IMR-90 (cell line): ENCODE measurements around the gene B4GALNT2. TPM values are rescaled to one million over a fixed set of nuclear protein-coding genes. Genes with fewer than 3 reads are reported as not detected.
A peak's percentile ranks its signal among the peaks of the same experiment; 100 is the strongest.

Source experiments
- ATAC-seq: fragments of 200-7000 bp; cut with Tn5 transposase; 2 replicates; pipeline ENCODE4 v1.9.1; 2020; ENCODE audit warnings: low read depth, mild to moderate bottlenecking, moderate library complexity
- BruUV-seq: library from RNA; stranded (reverse); fragments of 400-500 nt; replicated peaks from 2 replicates; lab custom pipeline; 2021; lab: Mats Ljungman, UMichigan
- CTCF ChIA-PET: fragments of 300-600 bp; formaldehyde crosslinking; extraction: SDS; loops from one replicate; lab custom pipeline; 2021; ENCODE audit warnings: antibody characterized with exemption; lab: Yijun Ruan, JAX
- POLR2A ChIA-PET: fragments of 300-600 bp; sonication (Branson Sonifier 250); formaldehyde crosslinking; loops from one replicate; lab custom pipeline; 2022; ENCODE audit warnings: antibody characterized with exemption; ENCODE audit not compliant: unreplicated experiment; lab: Charles Lee
- DNase-seq: peaks from one replicate; pipeline ENCODE4 v3.0.0; 2013
- H2AFZ ChIP-seq: replicated peaks from 2 replicates; pipeline ENCODE3; 2013; ENCODE audit warnings: low read length, mild to moderate bottlenecking; ENCODE audit not compliant: poor library complexity
- H2AK5ac ChIP-seq: 2 replicates; pipeline ENCODE4 v1.6.1; 2013; ENCODE audit warnings: low read depth, low read length, inconsistent platforms
- H2AK9ac ChIP-seq: replicated peaks from 2 replicates; pipeline ENCODE3; 2013; ENCODE audit warnings: mild to moderate bottlenecking, low read depth, low read length, moderate library complexity; ENCODE audit not compliant: poor library complexity
- H2BK120ac ChIP-seq: 2 replicates; pipeline ENCODE4 v1.6.1; 2013; ENCODE audit warnings: low read depth, low read length, inconsistent platforms
- H2BK15ac ChIP-seq: 3 replicates; pipeline ENCODE4 v1.6.1; 2013; ENCODE audit warnings: low read depth, low read length, inconsistent platforms
- H2BK20ac ChIP-seq: 2 replicates; pipeline ENCODE4 v1.6.1; 2013; ENCODE audit warnings: low read depth, mild to moderate bottlenecking, inconsistent platforms, low read length, moderate library complexity
- H2BK5ac ChIP-seq: 2 replicates; pipeline ENCODE4 v1.6.1; 2013; ENCODE audit warnings: mild to moderate bottlenecking, low read depth, low read length, inconsistent platforms; ENCODE audit not compliant: poor library complexity, severe bottlenecking
- H3K14ac ChIP-seq: replicated peaks from 2 replicates; pipeline ENCODE4 v1.6.1; 2013; ENCODE audit warnings: low read depth, low read length, inconsistent platforms
- H3K18ac ChIP-seq: 2 replicates; pipeline ENCODE4 v1.6.1; 2013; ENCODE audit warnings: low read depth, low read length, control low read depth
- H3K23ac ChIP-seq: 2 replicates; pipeline ENCODE4 v1.6.1; 2013; ENCODE audit warnings: low read depth, low read length, inconsistent platforms
- H3K27ac ChIP-seq: 2 replicates; pipeline ENCODE4 v1.5.1; 2013; ENCODE audit warnings: mild to moderate bottlenecking, control low read depth, low read length; ENCODE audit not compliant: insufficient read depth
- H3K27me3 ChIP-seq: 2 replicates; pipeline ENCODE4 v1.6.1; 2013; ENCODE audit warnings: low read length; ENCODE audit not compliant: control insufficient read depth, insufficient read depth
- H3K36me3 ChIP-seq: 2 replicates; pipeline ENCODE4 v1.6.1; 2013; ENCODE audit warnings: low read length, mixed read lengths; ENCODE audit not compliant: control insufficient read depth, insufficient read depth
- H3K4ac ChIP-seq: 2 replicates; pipeline ENCODE4 v1.6.1; 2013; ENCODE audit warnings: low read depth, low read length, inconsistent platforms
- H3K4me1 ChIP-seq: 2 replicates; pipeline ENCODE4 v1.6.1; 2013; ENCODE audit warnings: low read length, mixed read lengths; ENCODE audit not compliant: control insufficient read depth, insufficient read depth
- H3K4me2 ChIP-seq: 2 replicates; pipeline ENCODE4 v1.6.1; 2013; ENCODE audit warnings: low read depth, mild to moderate bottlenecking, control low read depth, low read length, moderate library complexity
- H3K4me3 ChIP-seq: 2 replicates; pipeline ENCODE4 v1.5.1; 2013; ENCODE audit warnings: low read depth, mild to moderate bottlenecking, control low read depth, low read length, moderate library complexity; ENCODE audit not compliant: insufficient read depth
- H3K56ac ChIP-seq: 2 replicates; pipeline ENCODE4 v1.6.1; 2013; ENCODE audit warnings: low read length, inconsistent platforms; ENCODE audit not compliant: insufficient read depth; ENCODE audit errors: extremely low read depth
- H3K79me1 ChIP-seq, 2 experiments: 2 replicates each; pipeline ENCODE4 v1.6.1; 2013; ENCODE audit warnings: low read length in 2 of 2, inconsistent platforms in 1 of 2, low read depth in 1 of 2
- H3K9ac ChIP-seq: 2 replicates; pipeline ENCODE4 v1.6.1; 2013; ENCODE audit warnings: low read depth, low read length, control low read depth
- H3K9me1 ChIP-seq: 2 replicates; pipeline ENCODE4 v1.6.1; 2013; ENCODE audit warnings: low read length, inconsistent platforms; ENCODE audit not compliant: insufficient read depth
- H3K9me3 ChIP-seq: 2 replicates; pipeline ENCODE4 v1.6.1; 2013; ENCODE audit warnings: low read length; ENCODE audit not compliant: control insufficient read depth, insufficient read depth
- H4K20me1 ChIP-seq: 2 replicates; pipeline ENCODE4 v1.6.1; 2013; ENCODE audit warnings: low read length, inconsistent platforms; ENCODE audit not compliant: insufficient read depth
- H4K5ac ChIP-seq: 2 replicates; pipeline ENCODE4 v1.6.1; 2013; ENCODE audit warnings: mild to moderate bottlenecking, low read depth, low read length, control low read depth
- H4K8ac ChIP-seq, 2 experiments: 2 replicates each; pipeline ENCODE4 v1.6.1; 2013; ENCODE audit warnings: low read depth in 2 of 2, low read length in 2 of 2, control low read depth in 1 of 2, inconsistent platforms in 1 of 2
- H4K91ac ChIP-seq: 2 replicates; pipeline ENCODE4 v1.6.1; 2013; ENCODE audit warnings: low read depth, low read length, inconsistent platforms; ENCODE audit not compliant: insufficient read depth
- MAFK ChIP-seq: IDR thresholded peaks from 2 replicates; pipeline ENCODE4 v1.6.1; 2012; ENCODE audit warnings: low read depth, low read length, improper control_type of control experiment
- MXI1 ChIP-seq: IDR thresholded peaks from 2 replicates; pipeline ENCODE4 v1.6.1; 2012; ENCODE audit warnings: low read depth, mild to moderate bottlenecking, low read length, moderate library complexity, borderline replicate concordance
- RFX5 ChIP-seq: IDR thresholded peaks from 2 replicates; pipeline ENCODE4 v1.8.0; 2012; ENCODE audit warnings: low read depth, mild to moderate bottlenecking, low read length, moderate library complexity
- WGBS, 2 experiments: methylation state at CpG; one replicate each; pipeline versions ENCODE4 v1.1.5 to v1.1.7; 2013; ENCODE audit warnings: missing lambda C conversion rate in 2 of 2; ENCODE audit not compliant: insufficient read length in 1 of 2; ENCODE audit errors: extremely low coverage in 2 of 2; 5-methylcytosine and 5-hydroxymethylcytosine counted together
- dilution Hi-C: fragments of 300-500 bp; cut with HindIII; formaldehyde crosslinking; loops from one replicate; pipeline ENCODE4 v1.14.3; 2018; ENCODE audit warnings: low sequenced_read_pairs; ENCODE audit not compliant: unreplicated experiment
- in situ Hi-C: fragments of 300-500 bp; cut with MboI; formaldehyde crosslinking; loops from 3 replicates; pipeline ENCODE4 v1.14.3; 2019; ENCODE audit warnings: low sequenced_read_pairs, inconsistent platforms, mixed read lengths
- intact Hi-C: fragments of 100-400 bp; cut with micrococcal nuclease; formaldehyde crosslinking; loops from 2 replicates; pipeline ENCODE4 v1.10.0; 2022
- polyA plus RNA-seq, 3 experiments: library from polyadenylated mRNA; depleted of rRNA; stranded (reverse); fragments of >200 nt; gene quantifications; 2 replicates each; pipeline ENCODE4 v1.2.3, GENCODE V29; 2012; ENCODE audit warnings: low replicate concordance in 1 of 3
- total RNA-seq: library from RNA; depleted of rRNA; stranded (reverse); fragments of >200 nt; gene quantifications from 2 replicates; pipeline ENCODE4 v1.2.3, GENCODE V29; 2012
- TF ChIP-seq, protein P1 (sequence below): fragments of 150-350 bp; IDR thresholded peaks from 2 replicates; pipeline ENCODE4 v1.6.1; 2016; ENCODE audit warnings: low read depth, mild to moderate bottlenecking, low read length, moderate library complexity, borderline replicate concordance

The B4GALNT2 gene
- total and polyA plus RNA-seq, 2 of the 4 experiments (the other 2 are of a cell fraction), result not detected

- Histone ChIP-seq H3K9me3 (no peaks in the 10 kb centered on the region), H3K27ac (no peak overlapping the region), H4K8ac (no peak overlapping the region), H3K14ac (no peak overlapping the region), H4K5ac (no peak overlapping the region), H4K20me1 (no peaks in the 10 kb centered on the region), H3K9ac (no peak overlapping the region), H3K4ac (no peak overlapping the region), H3K9me1 (peaks cover 4% of the 10 kb centered on the region; the same call in 1 of the 2 replicates), H2AK5ac (no peak overlapping the region), H3K4me1 (peaks cover 5% of the 10 kb centered on the region), H3K27me3 (peaks cover 8% of the 10 kb centered on the region; the same call in 1 of the 2 replicates), H2BK15ac (no peak overlapping the region), H2BK5ac (no peak overlapping the region), H2AK9ac (no peak overlapping the region), H3K4me2 (no peak overlapping the region), H3K79me1 (no peaks in the 10 kb centered on the region), H4K91ac (no peak overlapping the region), H3K36me3 (no peaks in the 10 kb centered on the region), H2AFZ (no peak overlapping the region), H3K56ac (no peak overlapping the region), H3K4me3 (no peak overlapping the region), H3K18ac (no peak overlapping the region; the same call in 1 of the 2 replicates), H3K23ac (no peak overlapping the region), H2BK120ac (peak overlapping the region; percentile 7; the same call in 1 of the 2 replicates), H2BK20ac (peak overlapping the region; percentile 43; the same call in 1 of the 2 replicates)
- TF ChIP-seq MAFK (no peak), MXI1 (no peak), RFX5 (no peak)
- TF ChIP-seq, protein P1, sequence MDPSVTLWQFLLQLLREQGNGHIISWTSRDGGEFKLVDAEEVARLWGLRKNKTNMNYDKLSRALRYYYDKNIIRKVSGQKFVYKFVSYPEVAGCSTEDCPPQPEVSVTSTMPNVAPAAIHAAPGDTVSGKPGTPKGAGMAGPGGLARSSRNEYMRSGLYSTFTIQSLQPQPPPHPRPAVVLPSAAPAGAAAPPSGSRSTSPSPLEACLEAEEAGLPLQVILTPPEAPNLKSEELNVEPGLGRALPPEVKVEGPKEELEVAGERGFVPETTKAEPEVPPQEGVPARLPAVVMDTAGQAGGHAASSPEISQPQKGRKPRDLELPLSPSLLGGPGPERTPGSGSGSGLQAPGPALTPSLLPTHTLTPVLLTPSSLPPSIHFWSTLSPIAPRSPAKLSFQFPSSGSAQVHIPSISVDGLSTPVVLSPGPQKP, result no peak
- ATAC-seq (no peak), DNase-seq (no peak)
- dilution Hi-C loops (no loop called here), in situ Hi-C loops (no loop called here), intact Hi-C loops (no loop called here)
- ChIA-PET POLR2A (no interaction called here), CTCF (no interaction called here)
- no CpG with 5 or more reads among the region's 4 CpGs for WGBS, 2 experiments
- BruUV-seq, result no TSS peak
These were observed 20.6 kb upstream of the B4GALNT2 start for GRCh38 chr17:49111934-49112333.
